GM12878 (cell line): ENCODE measurements around the gene EDEM2. TPM values are rescaled to one million over a fixed set of nuclear protein-coding genes. Genes with fewer than 3 reads are reported as not detected.

Experiments
- ATF7 ChIP-seq: fragments of 450-650 bp; IDR thresholded peaks from 2 replicates; pipeline ENCODE4 v1.6.1; 2016; ENCODE audit warnings: low read depth, mild to moderate bottlenecking
- CREM ChIP-seq: IDR thresholded peaks from 2 replicates; pipeline ENCODE4 v1.6.1; 2014; ENCODE audit warnings: antibody characterized with exemption, low read depth
- DPF2 ChIP-seq: fragments of 450-650 bp; IDR thresholded peaks from 2 replicates; pipeline ENCODE4 v1.6.1; 2017; ENCODE audit warnings: mild to moderate bottlenecking
- EED ChIP-seq: sonication (generic); IDR thresholded peaks from 2 replicates; pipeline ENCODE4 v1.6.1; 2016; ENCODE audit warnings: antibody characterized with exemption, low read depth
- EGR1 ChIP-seq, 2 experiments: IDR thresholded peaks; 1 replicate in 1 of 2; 2 replicates in 1 of 2; pipeline ENCODE4 v1.6.1; 2011 to 2012; ENCODE audit warnings: low read depth in 2 of 2, low read length in 2 of 2, borderline replicate concordance in 1 of 2, mild to moderate bottlenecking in 1 of 2, moderate library complexity in 1 of 2
- NFYB ChIP-seq: IDR thresholded peaks from 2 replicates; pipeline ENCODE4 v1.6.1; 2011; ENCODE audit warnings: low read depth, mild to moderate bottlenecking, low read length, improper control_type of control experiment, moderate library complexity; ENCODE audit not compliant: insufficient read depth
- NR2C1 ChIP-seq: fragments of 450-650 bp; IDR thresholded peaks from 2 replicates; pipeline ENCODE4 v1.6.1; 2017; ENCODE audit warnings: antibody characterized with exemption, mild to moderate bottlenecking, moderate library complexity
- SMC3 ChIP-seq: IDR thresholded peaks from 2 replicates; pipeline ENCODE4 v1.6.1; 2011; ENCODE audit warnings: low read length, improper control_type of control experiment, borderline replicate concordance
- SRF ChIP-seq, 2 experiments: IDR thresholded peaks; 2 replicates each; pipeline ENCODE4 v1.6.1; 2011; ENCODE audit warnings: low read depth in 2 of 2, low read length in 2 of 2, mild to moderate bottlenecking in 1 of 2, moderate library complexity in 1 of 2
- YY1 ChIP-seq: IDR thresholded peaks from 2 replicates; pipeline ENCODE4 v1.6.1; 2011; ENCODE audit warnings: low read depth, mild to moderate bottlenecking, low read length
- polyA plus RNA-seq, 11 experiments: library from polyadenylated mRNA; depleted of rRNA in 4 of 11; unstranded in 6 of 11; stranded (reverse) in 5 of 11; fragments of >200 nt; fragmentation: Nextera tagmentation in 4 of 11; fragmentation: Illumina TruSeq in 1 of 11; extraction: Ambion mirVana in 4 of 11; extraction: Trizol in 1 of 11; gene quantifications; 1 replicate in 1 of 11; 2 replicates in 10 of 11; pipeline versions ENCODE4 v1.2.1 to v1.2.3, GENCODE V29; 2011 to 2016; ENCODE audit warnings: inconsistent platforms in 2 of 11, missing spikeins in 2 of 11, low read depth in 1 of 11
- total RNA-seq, 4 experiments: library from RNA; depleted of rRNA in 3 of 4; stranded (reverse); fragments of >200 nt in 3 of 4; fragmentation: Illumina TruSeq in 1 of 4; extraction: Trizol in 1 of 4; gene quantifications; 2 replicates each; pipeline versions ENCODE4 v1.2.1 to v1.2.3, GENCODE V29; 2013 to 2021
- TF ChIP-seq, protein P1 (sequence below): IDR thresholded peaks from 2 replicates; pipeline ENCODE4 v1.6.1; 2012; ENCODE audit warnings: low read depth, low read length, improper control_type of control experiment
- TF ChIP-seq, protein P2 (sequence below): fragments of 450-650 bp; IDR thresholded peaks from 2 replicates; pipeline ENCODE4 v1.6.1; 2014; ENCODE audit warnings: mild to moderate bottlenecking
- TF ChIP-seq, protein P3 (sequence below): fragments of 450-650 bp; IDR thresholded peaks from 2 replicates; pipeline ENCODE4 v1.6.1; 2017; ENCODE audit warnings: mild to moderate bottlenecking, moderate library complexity
- TF ChIP-seq, protein P4 (sequence below): fragments of 450-650 bp; IDR thresholded peaks from 2 replicates; pipeline ENCODE4 v1.6.1; 2016; ENCODE audit warnings: mild to moderate bottlenecking
- TF ChIP-seq, protein P5 (sequence below): IDR thresholded peaks from 2 replicates; pipeline ENCODE4 v1.6.1; 2011; ENCODE audit warnings: mild to moderate bottlenecking, low read depth, low read length, moderate library complexity; ENCODE audit not compliant: insufficient replicate concordance

EDEM2 gene
- total and polyA plus RNA-seq, 10 of the 15 experiments (the other 5 are each of a cell fraction or from before 2014, with no cell fraction given), result 9.9 to 24.8 (median 14.8) TPM

DNA sequence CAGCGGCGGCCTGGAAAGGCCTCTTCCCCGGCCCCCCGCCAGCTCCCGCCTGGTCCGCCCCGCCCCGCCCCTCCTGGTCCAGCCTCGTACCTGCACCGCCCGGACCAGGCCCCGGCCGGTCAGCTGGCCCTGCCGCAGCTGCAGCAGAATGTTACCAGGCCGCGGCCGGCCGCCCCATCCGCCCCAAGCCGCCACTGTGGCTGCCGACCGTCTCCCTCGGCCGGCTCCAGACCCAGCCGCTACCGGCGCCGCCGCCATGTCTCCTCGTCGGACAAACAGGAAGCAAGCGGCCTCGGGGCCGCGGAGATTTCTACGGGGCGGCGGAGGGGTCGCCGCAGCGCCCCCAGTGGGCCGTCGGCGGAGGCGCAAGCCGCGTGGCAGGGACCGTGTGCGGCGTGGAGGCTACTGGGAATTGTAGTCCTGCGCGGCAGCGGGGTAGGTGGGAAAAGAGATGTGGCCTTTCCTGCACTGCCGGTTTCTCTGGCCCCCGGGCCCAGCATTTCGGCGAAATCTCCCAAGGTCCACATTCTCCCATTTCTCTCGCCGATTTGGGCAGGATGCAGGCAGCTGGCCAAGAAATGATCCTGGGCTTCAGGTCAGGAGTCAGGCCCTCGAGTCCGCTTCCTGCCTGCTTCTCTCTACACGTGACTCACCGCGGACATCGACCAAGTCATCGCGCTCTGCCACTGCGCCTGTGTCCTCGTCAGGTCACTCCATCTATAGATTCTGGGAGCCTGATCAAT lies 54.4 kb downstream of the EDEM2 start, which contains the start of gene TRPC4AP (continued):
- TF ChIP-seq, protein P1, sequence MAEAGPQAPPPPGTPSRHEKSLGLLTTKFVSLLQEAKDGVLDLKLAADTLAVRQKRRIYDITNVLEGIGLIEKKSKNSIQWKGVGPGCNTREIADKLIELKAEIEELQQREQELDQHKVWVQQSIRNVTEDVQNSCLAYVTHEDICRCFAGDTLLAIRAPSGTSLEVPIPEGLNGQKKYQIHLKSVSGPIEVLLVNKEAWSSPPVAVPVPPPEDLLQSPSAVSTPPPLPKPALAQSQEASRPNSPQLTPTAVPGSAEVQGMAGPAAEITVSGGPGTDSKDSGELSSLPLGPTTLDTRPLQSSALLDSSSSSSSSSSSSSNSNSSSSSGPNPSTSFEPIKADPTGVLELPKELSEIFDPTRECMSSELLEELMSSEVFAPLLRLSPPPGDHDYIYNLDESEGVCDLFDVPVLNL, result peak; percentile 52; the same call in 1 of the 2 replicates
- TF ChIP-seq ATF7 (no peak), SRF (IDR thresholded peaks at IDR 0.05; ENCODE audit: low read depth in 2 of 2, low read length in 2 of 2) (0 out of 4 replicates have a peak, but pooled peaks of 1 of the 2 experiments have one; percentile 66), NR2C1 (peak; percentile 61), NFYB (no peak), EED (no peak), SMC3 (peak; percentile 41), YY1 (peak; percentile 97), DPF2 (peak; percentile 42; the same call in 1 of the 2 replicates), CREM (peak; percentile 91), EGR1 (IDR thresholded peaks at IDR 0.05; ENCODE audit: borderline replicate concordance in 1 of 2, low read depth in 2 of 2, low read length in 2 of 2) (peak; percentile 14 to 57)
- TF ChIP-seq, protein P2, sequence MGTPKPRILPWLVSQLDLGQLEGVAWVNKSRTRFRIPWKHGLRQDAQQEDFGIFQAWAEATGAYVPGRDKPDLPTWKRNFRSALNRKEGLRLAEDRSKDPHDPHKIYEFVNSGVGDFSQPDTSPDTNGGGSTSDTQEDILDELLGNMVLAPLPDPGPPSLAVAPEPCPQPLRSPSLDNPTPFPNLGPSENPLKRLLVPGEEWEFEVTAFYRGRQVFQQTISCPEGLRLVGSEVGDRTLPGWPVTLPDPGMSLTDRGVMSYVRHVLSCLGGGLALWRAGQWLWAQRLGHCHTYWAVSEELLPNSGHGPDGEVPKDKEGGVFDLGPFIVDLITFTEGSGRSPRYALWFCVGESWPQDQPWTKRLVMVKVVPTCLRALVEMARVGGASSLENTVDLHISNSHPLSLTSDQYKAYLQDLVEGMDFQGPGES, result no peak
- TF ChIP-seq, protein P3, sequence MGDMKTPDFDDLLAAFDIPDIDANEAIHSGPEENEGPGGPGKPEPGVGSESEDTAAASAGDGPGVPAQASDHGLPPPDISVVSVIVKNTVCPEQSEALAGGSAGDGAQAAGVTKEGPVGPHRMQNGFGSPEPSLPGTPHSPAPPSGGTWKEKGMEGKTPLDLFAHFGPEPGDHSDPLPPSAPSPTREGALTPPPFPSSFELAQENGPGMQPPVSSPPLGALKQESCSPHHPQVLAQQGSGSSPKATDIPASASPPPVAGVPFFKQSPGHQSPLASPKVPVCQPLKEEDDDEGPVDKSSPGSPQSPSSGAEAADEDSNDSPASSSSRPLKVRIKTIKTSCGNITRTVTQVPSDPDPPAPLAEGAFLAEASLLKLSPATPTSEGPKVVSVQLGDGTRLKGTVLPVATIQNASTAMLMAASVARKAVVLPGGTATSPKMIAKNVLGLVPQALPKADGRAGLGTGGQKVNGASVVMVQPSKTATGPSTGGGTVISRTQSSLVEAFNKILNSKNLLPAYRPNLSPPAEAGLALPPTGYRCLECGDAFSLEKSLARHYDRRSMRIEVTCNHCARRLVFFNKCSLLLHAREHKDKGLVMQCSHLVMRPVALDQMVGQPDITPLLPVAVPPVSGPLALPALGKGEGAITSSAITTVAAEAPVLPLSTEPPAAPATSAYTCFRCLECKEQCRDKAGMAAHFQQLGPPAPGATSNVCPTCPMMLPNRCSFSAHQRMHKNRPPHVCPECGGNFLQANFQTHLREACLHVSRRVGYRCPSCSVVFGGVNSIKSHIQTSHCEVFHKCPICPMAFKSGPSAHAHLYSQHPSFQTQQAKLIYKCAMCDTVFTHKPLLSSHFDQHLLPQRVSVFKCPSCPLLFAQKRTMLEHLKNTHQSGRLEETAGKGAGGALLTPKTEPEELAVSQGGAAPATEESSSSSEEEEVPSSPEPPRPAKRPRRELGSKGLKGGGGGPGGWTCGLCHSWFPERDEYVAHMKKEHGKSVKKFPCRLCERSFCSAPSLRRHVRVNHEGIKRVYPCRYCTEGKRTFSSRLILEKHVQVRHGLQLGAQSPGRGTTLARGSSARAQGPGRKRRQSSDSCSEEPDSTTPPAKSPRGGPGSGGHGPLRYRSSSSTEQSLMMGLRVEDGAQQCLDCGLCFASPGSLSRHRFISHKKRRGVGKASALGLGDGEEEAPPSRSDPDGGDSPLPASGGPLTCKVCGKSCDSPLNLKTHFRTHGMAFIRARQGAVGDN, result no peak; the same call in 1 of the 2 replicates
- TF ChIP-seq, protein P4, sequence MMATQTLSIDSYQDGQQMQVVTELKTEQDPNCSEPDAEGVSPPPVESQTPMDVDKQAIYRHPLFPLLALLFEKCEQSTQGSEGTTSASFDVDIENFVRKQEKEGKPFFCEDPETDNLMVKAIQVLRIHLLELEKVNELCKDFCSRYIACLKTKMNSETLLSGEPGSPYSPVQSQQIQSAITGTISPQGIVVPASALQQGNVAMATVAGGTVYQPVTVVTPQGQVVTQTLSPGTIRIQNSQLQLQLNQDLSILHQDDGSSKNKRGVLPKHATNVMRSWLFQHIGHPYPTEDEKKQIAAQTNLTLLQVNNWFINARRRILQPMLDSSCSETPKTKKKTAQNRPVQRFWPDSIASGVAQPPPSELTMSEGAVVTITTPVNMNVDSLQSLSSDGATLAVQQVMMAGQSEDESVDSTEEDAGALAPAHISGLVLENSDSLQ, result no peak
- TF ChIP-seq, protein P5, sequence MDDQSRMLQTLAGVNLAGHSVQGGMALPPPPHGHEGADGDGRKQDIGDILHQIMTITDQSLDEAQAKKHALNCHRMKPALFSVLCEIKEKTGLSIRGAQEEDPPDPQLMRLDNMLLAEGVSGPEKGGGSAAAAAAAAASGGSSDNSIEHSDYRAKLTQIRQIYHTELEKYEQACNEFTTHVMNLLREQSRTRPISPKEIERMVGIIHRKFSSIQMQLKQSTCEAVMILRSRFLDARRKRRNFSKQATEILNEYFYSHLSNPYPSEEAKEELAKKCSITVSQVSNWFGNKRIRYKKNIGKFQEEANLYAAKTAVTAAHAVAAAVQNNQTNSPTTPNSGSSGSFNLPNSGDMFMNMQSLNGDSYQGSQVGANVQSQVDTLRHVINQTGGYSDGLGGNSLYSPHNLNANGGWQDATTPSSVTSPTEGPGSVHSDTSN, result no peak
